Activated effector memory CD4-positive, alpha-beta T cell treated with Interleukin-2 at 50 U/mL for 16 hours (primary cell): ENCODE data around the gene CLPTM1L.
"Not testable (repeated sequence)": the region's sequence is repeated elsewhere in the genome, so short reads cannot be mapped to it uniquely, and the experiment has no call there.

Experiments used
- DNase-seq: peaks from one replicate; pipeline ENCODE4 v3.0.0-alpha.2; 2020

Gene CLPTM1L

DNA sequence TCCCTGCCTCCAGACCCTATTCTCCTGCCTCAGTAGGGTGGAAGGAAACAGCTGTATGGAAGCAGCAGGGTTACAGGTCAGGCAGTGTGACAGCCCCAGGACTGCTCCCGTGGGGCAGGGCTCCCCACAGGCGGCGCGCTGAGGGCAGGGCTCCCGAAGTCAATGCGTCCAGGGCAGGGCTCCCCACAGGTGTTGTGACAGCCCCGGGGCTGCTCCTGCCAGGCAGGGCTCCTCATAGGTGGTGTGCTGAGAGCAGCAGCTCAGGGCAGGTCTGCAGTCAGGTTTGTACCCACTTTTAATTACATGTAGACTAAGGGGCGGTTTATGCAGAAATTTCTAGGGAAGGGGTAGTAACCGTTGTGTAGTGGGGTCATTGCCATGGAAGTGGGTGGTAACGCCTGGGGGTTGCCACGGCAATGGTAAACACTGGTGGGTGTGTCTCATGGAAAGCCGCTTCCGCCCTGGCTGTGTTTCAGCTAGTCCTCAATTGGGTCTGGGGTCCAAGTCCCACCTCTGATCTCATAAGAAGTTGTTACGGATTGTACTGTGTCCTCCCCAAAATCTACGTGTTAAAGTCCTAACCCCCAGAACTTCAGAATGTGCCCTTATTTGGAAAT, 33.4 kb downstream of the CLPTM1L start:
- no peak for DNase-seq

DNA sequence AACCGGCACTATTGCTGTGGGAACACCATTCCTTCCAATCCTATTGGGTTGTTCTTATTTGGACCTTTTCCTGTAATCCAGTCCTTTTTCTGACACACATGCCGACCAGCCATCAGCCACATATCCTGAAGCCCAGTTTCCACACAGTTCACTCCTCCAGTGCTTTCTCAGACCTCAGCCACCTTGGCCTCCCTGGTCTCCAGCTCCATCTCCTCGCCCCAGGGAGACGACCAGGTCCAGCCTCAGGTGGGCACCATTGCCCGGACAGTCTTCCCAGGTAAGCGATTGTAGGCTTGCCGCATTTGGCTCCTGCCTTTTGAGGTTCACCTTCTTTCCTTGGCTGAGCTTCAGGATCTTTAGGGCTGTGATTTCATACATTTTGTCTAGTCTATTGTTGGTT, 34.8 kb downstream of the CLPTM1L start:
- DNase-seq, result no peak

DNA sequence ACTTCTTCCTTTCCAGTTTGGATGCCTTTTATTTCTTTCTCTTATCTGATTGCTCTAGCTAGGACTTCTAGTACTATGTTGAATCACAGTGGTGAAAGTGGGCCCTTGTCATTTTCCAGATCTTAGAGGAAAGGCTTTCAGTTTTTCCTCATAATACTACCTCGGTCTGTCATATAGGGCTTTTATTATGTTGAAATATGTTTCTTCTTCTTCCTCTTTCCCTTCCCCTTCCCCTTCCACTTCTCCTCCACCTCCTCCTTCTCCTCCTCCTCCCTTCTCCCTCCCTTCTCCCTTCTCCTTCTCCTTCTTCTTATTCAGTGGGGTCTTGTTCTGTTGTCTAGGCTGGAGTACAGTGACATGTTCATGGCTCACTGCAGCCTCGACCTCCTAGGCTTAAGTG, 40.9 kb downstream of the CLPTM1L start:
- DNase-seq, result no peak

DNA sequence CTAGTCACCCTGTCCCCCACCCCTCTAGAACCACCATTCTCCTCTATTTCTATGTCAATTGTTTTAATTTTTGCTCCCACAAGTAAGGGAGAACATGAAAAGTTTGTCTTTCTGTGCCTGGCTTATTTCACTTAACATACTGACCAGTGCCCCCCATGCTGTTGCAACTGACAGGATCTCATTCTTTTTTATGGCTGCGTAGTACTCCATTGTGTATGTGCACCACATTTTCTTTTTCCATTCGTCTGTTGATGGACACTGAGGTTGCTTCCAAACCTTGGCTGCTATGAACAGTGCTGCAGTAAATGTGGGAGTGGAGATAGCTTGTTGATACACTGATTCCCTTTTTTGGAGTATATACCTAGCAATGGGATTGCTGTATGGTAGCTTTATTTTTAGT, 42.6 kb downstream of the CLPTM1L start:
- no peak for DNase-seq

DNA sequence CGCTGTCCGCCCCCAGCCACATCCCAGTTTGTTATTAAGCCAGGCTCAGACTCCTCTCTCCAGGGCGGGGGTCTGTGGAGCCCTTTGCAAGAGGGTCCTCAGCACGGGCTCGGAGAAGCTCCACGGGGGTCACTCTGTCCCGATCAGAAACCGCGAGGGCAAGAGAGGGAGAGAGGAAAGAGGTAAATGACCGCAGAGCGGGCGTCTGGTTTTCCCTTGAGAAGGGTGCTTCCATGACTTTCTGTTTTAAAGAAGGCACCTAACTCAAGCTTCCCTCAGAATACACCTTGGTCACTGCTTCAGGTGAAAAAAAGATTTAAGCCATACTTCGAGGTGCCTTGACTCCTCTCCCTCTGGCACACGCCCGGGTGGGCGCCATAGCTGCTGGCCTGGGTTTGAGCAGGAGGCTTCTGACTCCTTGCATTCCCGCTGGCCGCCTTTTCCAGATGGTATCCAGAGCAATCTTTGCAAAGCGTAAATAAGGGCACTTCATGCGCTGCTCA, 44.3 kb downstream of the CLPTM1L start:
- no peak for DNase-seq

DNA sequence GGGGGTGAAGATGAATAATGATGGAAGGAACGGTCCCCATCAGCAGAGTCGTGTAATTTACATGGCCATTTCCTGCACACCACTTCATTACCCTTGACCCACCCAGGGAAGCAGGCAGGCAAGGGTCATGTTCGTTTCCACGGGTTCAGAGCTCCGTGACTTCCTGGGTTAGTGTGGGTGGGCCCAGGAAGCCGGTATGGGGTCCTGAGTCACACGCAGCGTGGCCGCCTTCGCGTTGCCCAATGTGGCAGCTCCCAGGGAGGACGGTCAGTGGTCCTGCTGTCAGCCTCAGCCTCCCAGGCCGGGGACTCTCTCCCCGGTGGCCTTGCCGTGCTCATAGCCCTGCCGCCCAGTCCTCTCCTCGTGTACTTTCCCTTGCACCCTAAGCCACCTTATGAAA, 44.9 kb downstream of the CLPTM1L start:
- DNase-seq, result no peak

DNA sequence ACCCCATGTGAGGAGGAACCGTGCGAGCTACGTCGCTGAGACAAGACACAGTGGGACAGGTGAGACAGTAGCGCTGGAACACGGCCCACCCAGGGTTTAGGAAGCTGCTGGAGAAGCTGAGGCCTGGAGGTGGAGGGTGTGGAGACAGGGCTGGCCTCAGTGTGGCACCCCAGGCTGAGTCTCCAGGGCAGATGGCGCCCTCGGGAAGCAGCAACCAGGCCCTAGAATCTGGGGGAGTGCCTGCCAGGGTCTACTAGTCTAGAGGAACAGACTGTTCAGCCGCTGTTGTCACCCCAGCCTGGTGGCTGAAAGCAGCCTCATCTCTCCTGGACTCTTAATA, 45.4 kb downstream of the CLPTM1L start:
- DNase-seq, result no peak

DNA sequence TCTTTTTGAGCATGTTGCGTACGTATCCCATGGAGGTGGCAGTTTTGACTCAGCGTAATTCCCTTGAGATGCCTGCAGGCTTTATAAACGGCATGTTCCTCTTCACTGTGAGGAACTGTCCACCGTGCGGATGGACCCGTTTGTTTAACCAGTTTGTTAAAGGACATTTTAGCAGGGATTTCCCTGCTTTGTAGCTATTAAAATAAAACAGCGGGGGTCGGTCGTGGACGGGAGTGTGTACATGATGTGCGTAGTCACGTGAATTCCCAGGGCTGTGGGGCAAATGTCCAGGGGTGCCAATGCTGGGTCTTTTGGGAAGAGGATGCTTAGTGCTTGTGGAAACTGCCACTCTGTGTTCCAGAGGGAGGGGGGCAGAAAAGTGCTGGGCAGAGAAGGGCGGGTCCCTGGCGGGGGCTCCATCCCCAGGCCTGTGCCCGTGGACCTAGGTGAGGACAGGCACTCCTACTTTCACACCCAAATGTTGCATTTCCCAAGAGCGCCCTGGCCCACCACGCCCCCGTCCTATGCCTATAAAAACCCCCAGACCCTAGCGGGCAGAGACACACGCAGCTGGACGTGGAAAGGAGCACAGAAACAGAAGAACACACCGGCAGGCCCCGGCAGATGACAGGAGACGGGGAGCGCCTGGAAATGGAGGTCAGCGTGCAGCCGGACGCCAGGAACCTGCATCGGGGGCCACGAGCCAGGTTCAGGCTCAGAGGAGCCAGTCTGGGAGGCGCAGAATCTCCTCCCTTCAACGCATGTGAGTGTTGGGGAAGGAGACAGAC, 46.0 kb downstream of the CLPTM1L start:
- no peak for DNase-seq

DNA sequence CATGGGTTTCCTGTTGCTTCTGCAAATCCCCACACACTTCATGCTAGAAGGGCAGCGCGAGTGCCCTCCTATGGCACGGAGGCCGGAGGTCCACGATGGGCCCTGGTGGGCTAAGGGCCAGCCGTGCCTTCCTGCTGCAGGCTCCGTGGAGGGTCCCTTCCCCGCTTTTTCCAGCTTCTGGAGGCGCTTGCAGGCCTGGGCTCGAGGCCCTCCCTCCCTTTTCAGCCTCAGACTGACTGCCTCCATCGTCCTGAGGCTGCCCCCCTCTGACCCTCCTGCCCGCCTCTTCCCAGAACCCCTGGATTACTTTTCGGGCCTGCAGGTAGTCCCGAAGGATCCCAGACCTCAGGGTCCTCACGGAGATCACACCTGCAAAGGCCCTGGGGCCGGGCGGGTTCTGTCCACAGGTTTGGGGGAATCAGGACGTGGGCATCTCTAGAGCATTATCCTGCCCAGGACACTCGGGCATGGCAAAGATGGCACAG, 46.8 kb downstream of the CLPTM1L start:
- no peak for DNase-seq

DNA sequence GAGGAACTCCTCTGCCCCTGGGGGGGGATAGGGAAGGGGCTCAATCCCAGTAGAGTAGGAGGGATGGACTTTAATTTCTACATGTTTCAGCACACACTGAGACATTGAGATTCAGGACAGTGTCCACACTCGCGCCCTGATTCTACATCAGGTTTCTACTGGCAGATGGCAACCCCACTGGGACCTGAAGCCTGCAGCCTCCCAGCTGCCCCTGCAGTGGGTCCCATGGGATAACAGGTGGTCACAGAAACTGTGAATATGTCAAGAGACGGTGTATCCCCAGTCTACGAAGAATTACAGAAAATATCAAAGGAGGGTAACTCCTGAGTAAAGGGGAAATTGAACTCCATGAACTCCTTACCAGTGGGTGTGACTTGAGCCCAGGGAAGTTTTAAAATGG, 47.7 kb downstream of the CLPTM1L start:
- DNase-seq, result no peak

DNA sequence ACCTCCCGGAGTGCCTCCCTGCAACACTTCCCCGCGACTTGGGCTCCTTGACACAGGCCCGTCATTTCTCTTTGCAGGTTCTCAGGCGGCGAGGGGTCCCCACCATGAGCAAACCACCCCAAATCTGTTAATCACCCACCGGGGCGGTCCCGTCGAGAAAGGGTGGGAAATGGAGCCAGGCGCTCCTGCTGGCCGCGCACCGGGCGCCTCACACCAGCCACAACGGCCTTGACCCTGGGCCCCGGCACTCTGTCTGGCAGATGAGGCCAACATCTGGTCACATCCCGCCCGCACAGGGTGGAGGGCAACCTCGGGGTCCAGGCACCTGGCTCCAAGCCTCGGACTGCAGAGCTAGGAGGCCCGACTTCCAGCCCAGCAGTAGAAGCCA, 49.3 kb downstream of the CLPTM1L start:
- no peak for DNase-seq

DNA sequence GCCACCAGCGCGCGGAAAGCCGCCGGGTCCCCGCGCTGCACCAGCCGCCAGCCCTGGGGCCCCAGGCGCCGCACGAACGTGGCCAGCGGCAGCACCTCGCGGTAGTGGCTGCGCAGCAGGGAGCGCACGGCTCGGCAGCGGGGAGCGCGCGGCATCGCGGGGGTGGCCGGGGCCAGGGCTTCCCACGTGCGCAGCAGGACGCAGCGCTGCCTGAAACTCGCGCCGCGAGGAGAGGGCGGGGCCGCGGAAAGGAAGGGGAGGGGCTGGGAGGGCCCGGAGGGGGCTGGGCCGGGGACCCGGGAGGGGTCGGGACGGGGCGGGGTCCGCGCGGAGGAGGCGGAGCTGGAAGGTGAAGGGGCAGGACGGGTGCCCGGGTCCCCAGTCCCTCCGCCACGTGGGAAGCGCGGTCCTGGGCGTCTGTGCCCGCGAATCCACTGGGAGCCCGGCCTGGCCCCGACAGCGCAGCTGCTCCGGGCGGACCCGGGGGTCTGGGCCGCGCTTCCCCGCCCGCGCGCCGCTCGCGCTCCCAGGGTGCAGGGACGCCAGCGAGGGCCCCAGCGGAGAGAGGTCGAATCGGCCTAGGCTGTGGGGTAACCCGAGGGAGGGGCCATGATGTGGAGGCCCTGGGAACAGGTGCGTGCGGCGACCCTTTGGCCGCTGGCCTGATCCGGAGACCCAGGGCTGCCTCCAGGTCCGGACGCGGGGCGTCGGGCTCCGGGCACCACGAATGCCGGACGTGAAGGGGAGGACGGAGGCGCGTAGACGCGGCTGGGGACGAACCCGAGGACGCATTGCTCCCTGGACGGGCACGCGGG, 49.9 kb downstream of the CLPTM1L start, which contains the start of gene TERT:
Gene TERT (minus strand): TSS at position 234 of the 815 bp plus-strand sequence. CDS start 79 bp downstream, at position 155.
- DNase-seq, result peak; percentile 65

DNA sequence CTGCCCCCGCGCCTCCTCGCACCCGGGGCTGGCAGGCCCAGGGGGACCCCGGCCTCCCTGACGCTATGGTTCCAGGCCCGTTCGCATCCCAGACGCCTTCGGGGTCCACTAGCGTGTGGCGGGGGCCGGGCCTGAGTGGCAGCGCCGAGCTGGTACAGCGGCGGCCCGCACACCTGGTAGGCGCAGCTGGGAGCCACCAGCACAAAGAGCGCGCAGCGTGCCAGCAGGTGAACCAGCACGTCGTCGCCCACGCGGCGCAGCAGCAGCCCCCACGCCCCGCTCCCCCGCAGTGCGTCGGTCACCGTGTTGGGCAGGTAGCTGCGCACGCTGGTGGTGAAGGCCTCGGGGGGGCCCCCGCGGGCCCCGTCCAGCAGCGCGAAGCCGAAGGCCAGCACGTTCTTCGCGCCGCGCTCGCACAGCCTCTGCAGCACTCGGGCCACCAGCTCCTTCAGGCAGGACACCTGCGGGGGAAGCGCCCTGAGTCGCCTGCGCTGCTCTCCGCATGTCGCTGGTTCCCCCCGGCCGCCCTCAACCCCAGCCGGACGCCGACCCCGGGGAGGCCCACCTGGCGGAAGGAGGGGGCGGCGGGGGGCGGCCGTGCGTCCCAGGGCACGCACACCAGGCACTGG, 50.6 kb downstream of the CLPTM1L start:
- no peak for DNase-seq

DNA sequence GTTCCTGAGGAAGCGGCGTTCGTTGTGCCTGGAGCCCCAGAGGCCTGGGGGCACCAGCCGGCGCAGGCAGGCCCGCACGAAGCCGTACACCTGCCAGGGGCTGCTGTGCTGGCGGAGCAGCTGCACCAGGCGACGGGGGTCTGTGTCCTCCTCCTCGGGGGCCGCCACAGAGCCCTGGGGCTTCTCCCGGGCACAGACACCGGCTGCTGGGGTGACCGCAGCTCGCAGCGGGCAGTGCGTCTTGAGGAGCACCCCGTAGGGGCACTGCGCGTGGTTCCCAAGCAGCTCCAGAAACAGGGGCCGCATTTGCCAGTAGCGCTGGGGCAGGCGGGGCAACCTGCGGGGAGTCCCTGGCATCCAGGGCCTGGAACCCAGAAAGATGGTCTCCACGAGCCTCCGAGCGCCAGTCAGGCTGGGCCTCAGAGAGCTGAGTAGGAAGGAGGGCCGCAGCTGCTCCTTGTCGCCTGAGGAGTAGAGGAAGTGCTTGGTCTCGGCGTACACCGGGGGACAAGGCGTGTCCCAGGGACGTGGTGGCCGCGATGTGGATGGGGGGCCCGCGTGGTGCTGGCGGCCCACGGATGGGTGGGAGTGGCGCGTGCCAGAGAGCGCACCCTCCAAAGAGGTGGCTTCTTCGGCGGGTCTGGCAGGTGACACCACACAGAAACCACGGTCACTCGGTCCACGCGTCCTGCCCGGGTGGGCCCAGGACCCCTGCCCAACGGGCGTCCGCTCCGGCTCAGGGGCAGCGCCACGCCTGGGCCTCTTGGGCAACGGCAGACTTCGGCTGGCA, 51.3 kb downstream of the CLPTM1L start:
- DNase-seq, result no peak

DNA sequence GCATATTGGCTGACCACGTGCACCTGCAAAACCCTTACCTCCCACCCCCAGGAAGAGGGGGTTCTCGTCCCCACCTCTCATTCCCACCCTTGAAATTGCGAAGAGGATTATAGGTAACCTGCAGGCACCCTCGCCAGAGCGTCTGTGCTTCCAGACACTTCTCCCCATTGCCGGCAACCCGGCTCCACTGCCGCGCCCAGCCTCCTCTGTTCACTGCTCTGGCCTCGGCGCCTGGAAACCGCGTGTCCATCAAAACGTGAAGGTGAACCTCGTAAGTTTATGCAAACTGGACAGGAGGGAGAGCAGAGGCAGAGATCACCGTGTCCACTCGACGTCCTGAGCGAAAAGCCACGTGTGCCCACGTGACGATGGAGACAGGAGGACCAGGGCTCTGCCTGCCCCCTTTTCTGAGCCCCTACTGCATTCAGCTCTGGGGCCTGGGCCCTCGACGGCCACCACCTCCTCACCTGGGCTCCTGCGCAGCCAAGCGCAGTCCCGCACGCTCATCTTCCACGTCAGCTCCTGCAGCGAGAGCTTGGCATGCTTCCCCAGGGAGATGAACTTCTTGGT, 52.0 kb downstream of the CLPTM1L start:
- DNase-seq, result no peak

DNA sequence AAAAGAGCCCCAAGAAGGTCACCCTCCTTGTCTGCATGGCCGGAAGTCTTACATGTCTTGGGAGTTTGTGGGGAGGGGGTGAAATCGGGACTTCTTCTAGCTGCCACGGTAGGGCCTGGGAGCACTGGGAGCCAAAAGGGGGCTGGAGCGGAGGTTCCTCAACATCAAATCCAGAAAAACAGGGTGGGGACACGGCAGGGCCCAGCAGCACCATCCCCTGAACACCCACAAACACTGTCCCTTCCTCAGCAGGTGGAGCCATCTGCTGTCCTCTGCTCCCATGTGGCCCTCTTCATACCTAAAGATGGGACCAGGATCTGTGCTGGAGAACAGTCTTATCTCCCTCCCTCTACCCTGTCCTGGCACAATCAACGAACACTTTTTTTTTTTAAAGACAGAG, 52.8 kb downstream of the CLPTM1L start:
- no peak for DNase-seq

DNA sequence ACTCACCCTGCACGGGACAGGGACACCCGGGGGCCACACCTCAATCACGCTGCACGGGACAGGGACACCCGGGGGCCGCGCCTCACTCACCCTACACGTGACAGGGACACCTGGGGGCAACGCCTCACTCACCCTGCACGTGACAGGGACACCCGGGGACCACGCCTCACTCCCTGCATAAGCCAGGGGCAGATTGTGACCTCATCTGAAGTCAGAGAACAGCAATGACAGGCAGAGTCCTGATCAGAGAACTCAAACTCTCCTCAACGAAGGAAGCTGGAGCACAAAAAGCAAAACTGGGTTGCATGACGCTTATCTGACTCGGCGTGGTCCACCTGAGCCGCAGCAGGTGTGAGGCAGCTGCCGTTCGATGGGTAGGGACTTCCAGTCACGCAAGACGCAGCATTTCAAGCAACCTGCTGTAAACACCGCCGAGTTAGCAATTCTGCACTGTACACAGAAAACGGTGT, 53.3 kb downstream of the CLPTM1L start:
- no peak for DNase-seq

DNA sequence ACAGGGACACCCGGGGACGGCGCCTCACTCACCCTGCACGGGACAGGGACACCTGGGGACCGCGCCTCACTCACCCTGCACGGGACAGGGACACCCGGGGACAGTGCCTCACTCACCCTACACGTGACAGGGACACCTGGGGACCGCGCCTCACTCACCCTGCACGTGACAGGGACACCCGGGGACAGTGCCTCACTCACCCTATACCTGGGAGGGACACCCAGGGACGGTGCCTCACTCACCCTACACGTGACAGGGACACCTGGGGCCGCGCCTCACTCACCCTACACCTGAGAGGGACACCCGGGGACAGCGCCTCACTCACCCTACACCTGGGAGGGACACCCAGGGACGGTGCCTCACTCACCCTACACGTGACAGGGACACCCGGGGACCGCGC, 53.9 kb downstream of the CLPTM1L start:
- not testable (repeated sequence) for DNase-seq

DNA sequence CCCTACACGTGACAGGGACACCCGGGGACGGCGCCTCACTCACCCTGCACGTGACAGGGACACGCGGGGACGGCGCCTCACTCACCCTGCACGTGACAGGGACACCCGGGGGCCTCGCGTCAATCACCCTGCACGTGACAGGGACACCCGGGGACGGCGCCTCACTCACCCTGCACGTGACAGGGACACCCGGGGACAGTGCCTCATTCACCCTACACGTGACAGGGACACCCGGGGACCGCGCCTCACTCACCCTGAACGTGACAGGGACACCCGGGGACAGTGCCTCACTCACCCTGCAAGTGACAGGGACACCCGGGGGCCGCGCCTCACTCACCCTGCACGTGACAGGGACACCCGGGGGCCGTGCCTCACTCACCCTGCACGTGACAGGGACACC, 55.3 kb downstream of the CLPTM1L start:
- not testable (repeated sequence) for DNase-seq

DNA sequence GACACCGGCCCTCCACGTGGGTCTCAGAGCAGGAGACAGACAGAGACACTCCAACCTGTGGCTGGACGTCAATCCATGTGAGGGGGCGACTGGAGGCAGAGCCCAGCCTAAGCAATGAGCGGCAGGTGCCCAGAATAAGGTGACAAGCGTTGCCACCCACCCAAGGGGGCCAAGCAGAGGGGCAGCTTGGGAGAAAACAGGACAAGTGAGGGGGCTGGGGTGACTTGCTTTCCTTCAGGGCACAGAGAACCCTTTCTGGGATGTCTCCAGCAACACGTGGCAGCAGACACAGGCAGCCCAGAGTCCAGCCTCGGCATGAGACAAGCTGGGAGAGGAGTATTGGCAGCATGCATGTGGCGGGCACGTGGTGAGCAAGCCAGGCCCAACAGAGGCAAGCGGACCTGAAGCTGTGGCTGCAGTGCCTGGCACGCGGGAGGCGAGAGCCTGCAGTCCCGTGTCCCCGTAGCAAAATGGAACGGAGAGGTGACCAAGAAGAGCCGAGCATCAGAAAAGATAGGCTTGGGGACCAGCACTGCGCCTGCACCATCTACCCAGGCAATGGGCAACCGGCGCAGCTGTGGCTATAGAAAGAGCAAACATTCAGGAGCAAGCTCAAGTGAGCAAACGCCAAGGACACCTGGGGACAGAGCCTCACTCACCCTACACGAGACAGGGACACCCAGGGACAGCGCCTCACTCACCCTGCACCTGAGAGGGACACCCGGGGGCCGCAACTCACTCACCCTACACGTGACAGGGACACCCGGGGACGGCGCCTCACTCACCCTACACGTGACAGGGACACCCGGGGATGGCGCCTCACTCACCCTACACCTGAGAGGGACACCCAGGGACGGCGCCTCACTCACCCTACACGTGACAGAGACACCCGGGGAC, 56.2 kb downstream of the CLPTM1L start:
- no peak for DNase-seq

DNA sequence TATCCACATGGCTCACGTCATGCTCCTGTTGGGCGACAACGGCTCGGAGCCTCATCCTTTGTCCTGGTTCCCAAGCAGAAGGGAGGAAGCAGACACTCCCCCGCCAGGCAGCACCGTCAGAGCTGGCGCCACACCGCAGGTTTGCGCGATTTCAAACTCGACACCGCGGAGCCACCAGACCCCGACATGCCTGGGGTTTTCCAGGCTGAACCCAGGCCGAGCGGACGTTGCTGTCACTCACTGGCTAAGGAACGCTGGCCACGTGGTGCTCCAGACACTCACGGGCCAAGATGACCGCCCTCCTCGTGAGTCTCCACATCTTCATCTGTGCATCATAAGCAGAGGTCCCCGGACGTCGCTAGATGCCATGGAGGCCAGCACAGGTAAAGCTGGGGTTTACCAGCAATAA, 59.0 kb downstream of the CLPTM1L start:
- no peak for DNase-seq
